B cell (primary cell): ENCODE results near the gene ADO. TPM values are rescaled to one million over a fixed set of nuclear protein-coding genes. Genes with fewer than 3 reads are reported as not detected.

Source experiments
- ATAC-seq: fragments of 200-7000 bp; cut with Tn5 transposase; one replicate; pipeline ENCODE4 v1.10.0; 2021; ENCODE audit warnings: low read depth, mild to moderate bottlenecking, moderate number of reproducible peaks, moderate library complexity
- CTCF ChIA-PET: fragments of 350-600 bp; sonication (Branson Sonifier 250); formaldehyde crosslinking; loops from one replicate; lab custom pipeline; 2021; ENCODE audit warnings: antibody characterized with exemption, inconsistent platforms; lab: Charles Lee
- POLR2A ChIA-PET: fragments of 350-600 bp; sonication (Branson Sonifier 250); formaldehyde crosslinking; loops from one replicate; lab custom pipeline; 2021; ENCODE audit warnings: antibody characterized with exemption; lab: Charles Lee
- DNase-seq: peaks from one replicate; pipeline ENCODE4 v3.0.0; 2013
- H2AFZ ChIP-seq: 2 replicates; pipeline ENCODE4 v1.6.1; 2012; ENCODE audit warnings: mild to moderate bottlenecking, low read depth, low read length; ENCODE audit not compliant: insufficient read depth, poor library complexity, severe bottlenecking
- H3K27ac ChIP-seq, 2 donors: 1 replicate in 1 of 2; 2 replicates in 1 of 2; pipeline ENCODE4 v1.5.1; 2012 to 2013; ENCODE audit warnings: low read length in 2 of 2, mild to moderate bottlenecking in 2 of 2, moderate library complexity in 1 of 2
- H3K27me3 ChIP-seq, 4 experiments: fragments of 200-600 bp in 1 of 4; sonication (generic) in 1 of 4; replicated peaks in 1 of 4; 1 replicate in 2 of 4; 2 replicates in 2 of 4; pipeline versions ENCODE4 v1.6.1 to v1.7.0; 2013 to 2016; ENCODE audit warnings: low read length in 3 of 4, mild to moderate bottlenecking in 2 of 4, mixed read lengths in 1 of 4, moderate library complexity in 1 of 4; ENCODE audit not compliant: insufficient read depth in 4 of 4, control insufficient read depth in 3 of 4; ENCODE audit errors: control extremely low read depth in 1 of 4
- H3K36me3 ChIP-seq, 2 experiments: replicated peaks in 1 of 2; 1 replicate in 1 of 2; 2 replicates in 1 of 2; pipeline versions ENCODE4 v1.6.1 to v1.7.1; 2013; ENCODE audit warnings: low read length in 1 of 2; ENCODE audit not compliant: insufficient read depth in 2 of 2, control insufficient read depth in 1 of 2; ENCODE audit errors: control extremely low read depth in 1 of 2, extremely low read depth in 1 of 2
- H3K4me1 ChIP-seq, 2 donors: fragments of 200-600 bp in 1 of 2; sonication (generic) in 1 of 2; 1 replicate in 1 of 2; 2 replicates in 1 of 2; pipeline versions ENCODE4 v1.5.1 to v1.6.1; 2013 to 2017; ENCODE audit warnings: low read length in 2 of 2; ENCODE audit not compliant: control insufficient read depth in 2 of 2, insufficient read depth in 2 of 2
- H3K4me2 ChIP-seq: replicated peaks from 2 replicates; pipeline ENCODE3; 2012; ENCODE audit warnings: mild to moderate bottlenecking, low read depth, low read length; ENCODE audit not compliant: poor library complexity, severe bottlenecking
- H3K4me3 ChIP-seq, 5 experiments: fragments of 200-600 bp in 1 of 5; sonication (generic) in 1 of 5; 1 replicate in 3 of 5; 2 replicates in 2 of 5; pipeline versions ENCODE4 v1.5.1 to v1.7.0; 2011 to 2016; ENCODE audit warnings: low read length in 4 of 5, mild to moderate bottlenecking in 4 of 5, low read depth in 2 of 5, control low read depth in 1 of 5, moderate library complexity in 1 of 5; ENCODE audit not compliant: insufficient read depth in 1 of 5; ENCODE audit errors: control extremely low read depth in 1 of 5, extremely low read depth in 1 of 5
- H3K79me2 ChIP-seq: fragments of 200-600 bp; sonication (generic); one replicate; pipeline ENCODE4 v1.6.0; 2016; ENCODE audit warnings: low read length; ENCODE audit not compliant: control insufficient read depth, insufficient read depth
- H3K9ac ChIP-seq: fragments of 200-600 bp; sonication (generic); 2 replicates; pipeline ENCODE4 v1.6.1; 2017; ENCODE audit warnings: mild to moderate bottlenecking, low read length, moderate library complexity
- H3K9me3 ChIP-seq, 3 donors: one replicate each; pipeline versions ENCODE4 v1.6.1 to v1.7.1; 2013; ENCODE audit warnings: low read length in 2 of 3; ENCODE audit not compliant: control insufficient read depth in 2 of 3, insufficient read depth in 1 of 3; ENCODE audit errors: control extremely low read depth in 1 of 3
- H4K20me1 ChIP-seq: 2 replicates; pipeline ENCODE4 v1.6.0; 2012; ENCODE audit warnings: mild to moderate bottlenecking, low read length; ENCODE audit not compliant: insufficient read depth, control insufficient read depth, poor library complexity, severe bottlenecking
- H3K27ac Mint-ChIP-seq: one replicate; pipeline ENCODE4 v1.8.0; 2021; ENCODE audit warnings: mixed read lengths
- H3K27me3 Mint-ChIP-seq: one replicate; pipeline ENCODE4 v1.8.0; 2021; ENCODE audit warnings: mixed read lengths
- H3K4me1 Mint-ChIP-seq: one replicate; pipeline ENCODE4 v1.8.0; 2021; ENCODE audit warnings: mixed read lengths
- H3K4me3 Mint-ChIP-seq: one replicate; pipeline ENCODE4 v1.8.0; 2021; ENCODE audit warnings: mixed read lengths
- H3K9me3 Mint-ChIP-seq: one replicate; pipeline ENCODE4 v1.8.0; 2022; ENCODE audit warnings: mixed read lengths; ENCODE audit not compliant: insufficient read depth
- EZH2 ChIP-seq: IDR thresholded peaks from 2 replicates; pipeline ENCODE4 v1.6.1; 2012; ENCODE audit warnings: borderline replicate concordance, low read depth, mild to moderate bottlenecking, moderate library complexity, low read length; ENCODE audit not compliant: insufficient read depth, poor library complexity, severe bottlenecking
- WGBS: methylation state at CpG from one replicate; pipeline ENCODE4 v1.1.5; 2013; ENCODE audit warnings: missing lambda C conversion rate; ENCODE audit not compliant: insufficient coverage; 5-methylcytosine and 5-hydroxymethylcytosine counted together
- intact Hi-C: fragments of 100-400 bp; cut with micrococcal nuclease; formaldehyde crosslinking; loops from one replicate; pipeline ENCODE4 v1.10.0; 2022
- polyA plus RNA-seq: library from polyadenylated mRNA; depleted of rRNA; stranded (reverse); fragments of >200 nt; gene quantifications from 2 replicates; pipeline ENCODE4 v1.2.3, GENCODE V29; 2012
- total RNA-seq, 2 donors: library from RNA; stranded (reverse); fragments of 120-200 nt in 1 of 2; gene quantifications; 1 replicate in 1 of 2; 2 replicates in 1 of 2; pipeline versions ENCODE4 v1.2.3 to v1.2.4, GENCODE V29; 2013 to 2022
- TF ChIP-seq, protein P1 (sequence below): fragments of 200-600 bp; IDR thresholded peaks from one replicate; pipeline ENCODE4 v1.8.0; 2022; ENCODE audit warnings: antibody characterized with exemption, mild to moderate bottlenecking

Gene ADO
- total and polyA plus RNA-seq, 2 donors (not counting 1 experiment from before 2014, with no cell fraction given), result 9.4 to 18.4 TPM

DNA sequence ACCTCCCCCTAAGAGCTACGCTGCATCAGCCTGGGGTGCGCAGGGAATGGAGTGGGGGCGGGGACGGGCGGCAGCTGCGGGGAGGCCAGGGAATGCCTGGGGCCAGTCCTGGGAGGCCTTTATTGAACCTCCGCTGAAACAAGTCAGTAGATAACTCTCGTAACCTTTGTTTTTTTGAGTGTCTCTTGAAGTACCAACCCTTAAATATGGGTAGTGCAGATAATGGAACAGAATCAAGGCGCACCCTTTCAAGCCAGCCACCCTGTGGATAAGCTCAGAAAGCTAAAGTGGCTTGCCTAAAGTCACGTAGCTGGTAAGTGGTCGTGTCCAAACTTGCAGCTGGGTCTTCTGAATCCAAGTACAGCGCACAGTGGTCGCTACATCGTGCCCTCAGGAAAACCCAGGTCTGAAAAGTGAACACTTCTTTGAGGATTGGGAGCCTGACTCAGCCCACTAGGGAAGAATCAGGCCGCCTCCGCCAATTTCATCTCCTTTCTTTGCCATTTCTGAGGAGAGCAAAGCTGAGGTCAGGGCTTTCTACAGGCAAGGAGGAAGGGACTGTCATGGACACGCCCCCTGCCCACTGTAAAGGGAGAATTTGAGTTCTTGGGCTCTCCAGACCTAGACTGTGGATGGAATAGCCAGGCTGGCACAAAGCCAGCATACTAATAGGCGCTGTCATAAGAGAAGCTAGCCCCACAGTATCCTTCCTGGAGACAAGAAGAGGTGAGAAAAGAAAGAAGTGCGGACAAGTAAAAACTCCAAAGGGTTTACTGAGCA lies 14.8 kb downstream of the ADO start:
- ATAC-seq, result no peak
- peaks cover 34% of the 10 kb centered on the region for H3K4me1 Mint-ChIP-seq
- POLR2A ChIA-PET, result interaction anchor here (0.6 kb wide), 1 partner anchor 341 kb away, joined by 3 read pairs; no protein-coding TSS in a partner anchor
- TF ChIP-seq, protein P1, sequence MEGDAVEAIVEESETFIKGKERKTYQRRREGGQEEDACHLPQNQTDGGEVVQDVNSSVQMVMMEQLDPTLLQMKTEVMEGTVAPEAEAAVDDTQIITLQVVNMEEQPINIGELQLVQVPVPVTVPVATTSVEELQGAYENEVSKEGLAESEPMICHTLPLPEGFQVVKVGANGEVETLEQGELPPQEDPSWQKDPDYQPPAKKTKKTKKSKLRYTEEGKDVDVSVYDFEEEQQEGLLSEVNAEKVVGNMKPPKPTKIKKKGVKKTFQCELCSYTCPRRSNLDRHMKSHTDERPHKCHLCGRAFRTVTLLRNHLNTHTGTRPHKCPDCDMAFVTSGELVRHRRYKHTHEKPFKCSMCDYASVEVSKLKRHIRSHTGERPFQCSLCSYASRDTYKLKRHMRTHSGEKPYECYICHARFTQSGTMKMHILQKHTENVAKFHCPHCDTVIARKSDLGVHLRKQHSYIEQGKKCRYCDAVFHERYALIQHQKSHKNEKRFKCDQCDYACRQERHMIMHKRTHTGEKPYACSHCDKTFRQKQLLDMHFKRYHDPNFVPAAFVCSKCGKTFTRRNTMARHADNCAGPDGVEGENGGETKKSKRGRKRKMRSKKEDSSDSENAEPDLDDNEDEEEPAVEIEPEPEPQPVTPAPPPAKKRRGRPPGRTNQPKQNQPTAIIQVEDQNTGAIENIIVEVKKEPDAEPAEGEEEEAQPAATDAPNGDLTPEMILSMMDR, result no peak
- TF ChIP-seq EZH2, result no peak
- H3K9me3 Mint-ChIP-seq, result no peaks in the 10 kb centered on the region
- H3K9me3 ChIP-seq, result no peaks in the 10 kb centered on the region
- peaks cover 0 to 33% (median 9%) of the 10 kb centered on the region in 4 experiments for H3K27me3 ChIP-seq
- peaks cover 7% of the 10 kb centered on the region for H3K27me3 Mint-ChIP-seq
- peak overlapping the region in 1 of 5 experiments; percentile 84 for H3K4me3 ChIP-seq
- WGBS, result 50% methylated on average over 13 of the region's 19 CpGs
- no peak overlapping the region for H3K27ac Mint-ChIP-seq
- peak overlapping the region; percentile 100 for H3K4me2 ChIP-seq
- CTCF ChIA-PET, result interaction anchor here (1.2 to 9.3 kb wide), 19 partner anchors 9 to 901 kb away, joined by 3 to 204 read pairs (median 13); partner anchors contain the start of gene ADO
- peaks cover 16% of the 10 kb centered on the region for H3K79me2 ChIP-seq
- intact Hi-C loops, result loop anchor here (2.0 to 10.0 kb wide), 7 partner anchors 87 to 917 kb away; partner anchors contain the start of genes ARID5B and RTKN2
- H2AFZ ChIP-seq, result peak overlapping the region; percentile 87
- no peak for DNase-seq
- no peaks in the 10 kb centered on the region for H3K36me3 ChIP-seq
- peak overlapping the region; percentile 71 for H3K4me3 Mint-ChIP-seq
- H3K9ac ChIP-seq, result peak overlapping the region; percentile 79
- no peak overlapping the region for H3K27ac ChIP-seq
- H4K20me1 ChIP-seq, result peaks cover 5% of the 10 kb centered on the region
- peaks cover 27 to 35% of the 10 kb centered on the region in 2 donors for H3K4me1 ChIP-seq

DNA sequence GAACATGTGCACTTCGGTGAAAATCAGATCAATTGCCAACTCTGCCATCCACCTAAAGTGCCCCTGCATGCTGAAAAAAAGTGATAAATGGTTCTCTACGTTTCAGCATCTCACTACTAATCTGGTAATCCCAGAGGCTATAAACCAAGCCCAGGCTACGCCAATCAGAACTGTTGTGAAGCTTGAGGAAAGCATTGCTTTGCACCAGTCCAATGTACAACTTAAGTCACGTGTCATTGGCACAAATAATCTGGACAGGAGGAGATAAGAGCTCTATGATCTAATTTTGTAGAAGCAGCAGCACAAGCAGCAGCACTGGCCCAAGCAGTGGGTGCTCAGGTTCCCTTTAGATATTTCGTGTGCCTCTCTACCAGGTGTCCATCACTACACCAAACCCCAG lies 16.1 kb downstream of the ADO start:
- H3K79me2 ChIP-seq, result peaks cover 5% of the 10 kb centered on the region
- H3K4me3 Mint-ChIP-seq, result no peak overlapping the region
- H3K27ac ChIP-seq, result no peak overlapping the region
- ATAC-seq (no peak), DNase-seq (no peak)
- H3K36me3 ChIP-seq, result no peaks in the 10 kb centered on the region
- no peak overlapping the region for H2AFZ ChIP-seq
- WGBS, result 72% methylated on average over 3 of the region's 5 CpGs
- peaks cover 19 to 23% of the 10 kb centered on the region in 2 donors for H3K4me1 ChIP-seq
- no peak overlapping the region for H3K9ac ChIP-seq
- intact Hi-C loops, result no loop called here
- H3K27me3 Mint-ChIP-seq, result peaks cover 7% of the 10 kb centered on the region
- peaks cover 23% of the 10 kb centered on the region for H3K4me1 Mint-ChIP-seq
- POLR2A ChIA-PET, result no interaction called here
- peaks cover 0 to 20% (median 9%) of the 10 kb centered on the region in 4 experiments for H3K27me3 ChIP-seq
- no peak overlapping the region for H3K4me2 ChIP-seq
- CTCF ChIA-PET, result interaction anchor here (0.8 to 9.3 kb wide), 3 partner anchors 17 to 337 kb away, joined by 3 to 204 read pairs (median 37); partner anchors contain the start of gene ADO
- no peaks in the 10 kb centered on the region for H4K20me1 ChIP-seq
- H3K27ac Mint-ChIP-seq, result no peak overlapping the region
- no peaks in the 10 kb centered on the region for H3K9me3 ChIP-seq
- H3K9me3 Mint-ChIP-seq, result no peaks in the 10 kb centered on the region
- TF ChIP-seq EZH2, result no peak
- TF ChIP-seq, protein P1, result no peak
- no peak overlapping the region for H3K4me3 ChIP-seq
